D721Med (cell line): ENCODE results near the gene UBE2U.

Source experiments
- DNase-seq: peaks from one replicate; pipeline ENCODE4 v3.0.0; 2011; ENCODE audit warnings: low spot score; ENCODE audit not compliant: insufficient read length
- FAIRE-seq: peaks from 2 replicates; lab custom pipeline; 2011; peaks lifted over from hg19 to GRCh38; lab: Jason Lieb, UNC
- CTCF ChIP-seq: IDR thresholded peaks from 2 replicates; pipeline ENCODE4 v1.5.1; 2012; ENCODE audit warnings: mild to moderate bottlenecking, control low read depth; ENCODE audit not compliant: insufficient read depth; ENCODE audit errors: missing control alignments

UBE2U gene

GRCh38 chr1:64228167-64228957 lies 24.9 kb downstream of the UBE2U start:
- TF ChIP-seq CTCF = no peak
- DNase-seq (no peak), FAIRE-seq (no peak)

- TF ChIP-seq CTCF = no peak
- no peak for FAIRE-seq
- DNase-seq = no peak
These were observed 25.9 kb downstream of the UBE2U start for GRCh38 chr1:64229307-64229706.

GRCh38 chr1:64231153-64231552 lies 27.7 kb downstream of the UBE2U start:
- FAIRE-seq = no peak
- TF ChIP-seq CTCF = no peak
- DNase-seq = no peak

GRCh38 chr1:64231654-64232053 lies 28.2 kb downstream of the UBE2U start:
- no peak for FAIRE-seq

GRCh38 chr1:64234714-64235113 lies 31.3 kb downstream of the UBE2U start:
- DNase-seq = no peak
- TF ChIP-seq CTCF = no peak

More at GRCh38 chr1:64231654-64232053, 28.2 kb downstream of the UBE2U start:
- no peak for TF ChIP-seq CTCF
- DNase-seq = no peak

GRCh38 chr1:64235181-64235580 lies 31.8 kb downstream of the UBE2U start:
- DNase-seq (no peak), FAIRE-seq (no peak)
- TF ChIP-seq CTCF = no peak

More at GRCh38 chr1:64234714-64235113, 31.3 kb downstream of the UBE2U start:
- FAIRE-seq = no peak

GRCh38 chr1:64235910-64236309 lies 32.5 kb downstream of the UBE2U start:
- no peak for FAIRE-seq
- DNase-seq = no peak
- TF ChIP-seq CTCF = no peak
